Tibial artery (tissue), 4 donors: Measurements from ENCODE around the gene VSIG8.

Experiments
- DNase-seq, 2 donors: peaks; one replicate each; pipeline ENCODE4 v3.0.0-alpha.2; 2019
- H3K27ac ChIP-seq, 2 donors: fragments of 200-600 bp; sonication (generic) in 1 of 2; 1 replicate in 1 of 2; 2 replicates in 1 of 2; pipeline ENCODE4 v1.5.1; 2018 to 2019; ENCODE audit warnings: mild to moderate bottlenecking in 1 of 2
- H3K27me3 ChIP-seq, 2 donors: fragments of 200-600 bp; sonication (generic) in 1 of 2; one replicate each; pipeline versions ENCODE4 v1.5.1 to v1.6.0; 2016 to 2019
- H3K36me3 ChIP-seq, 3 donors: fragments of 200-600 bp; sonication (generic) in 2 of 3; one replicate each; pipeline ENCODE4 v1.5.1; 2016 to 2019; ENCODE audit warnings: mild to moderate bottlenecking in 2 of 3
- H3K4me1 ChIP-seq, 4 donors: fragments of 200-600 bp; sonication (generic) in 2 of 4; 1 replicate in 3 of 4; 2 replicates in 1 of 4; pipeline ENCODE4 v1.5.1; 2016 to 2019
- H3K4me3 ChIP-seq, 2 donors: fragments of 200-600 bp; sonication (generic) in 1 of 2; 1 replicate in 1 of 2; 2 replicates in 1 of 2; pipeline ENCODE4 v1.5.1; 2018 to 2019; ENCODE audit warnings: mild to moderate bottlenecking in 2 of 2
- H3K9me3 ChIP-seq, 3 donors: fragments of 200-600 bp; sonication (generic) in 1 of 3; one replicate each; pipeline ENCODE4 v1.5.1; 2016 to 2019
- intact Hi-C: fragments of 100-400 bp; cut with DNase I; formaldehyde crosslinking; loops from one replicate; pipeline ENCODE4 v1.15.0; 2023; ENCODE audit warnings: low total_unique reads
- TF ChIP-seq, protein P1 (sequence below), 2 experiments: fragments of 200-600 bp in 1 of 2; fragments of 450-650 bp in 1 of 2; IDR thresholded peaks; one replicate each; pipeline ENCODE4 v1.5.1; 2017 to 2019; ENCODE audit warnings: antibody characterized with exemption in 2 of 2, mild to moderate bottlenecking in 1 of 2, moderate library complexity in 1 of 2

The VSIG8 gene

DNA sequence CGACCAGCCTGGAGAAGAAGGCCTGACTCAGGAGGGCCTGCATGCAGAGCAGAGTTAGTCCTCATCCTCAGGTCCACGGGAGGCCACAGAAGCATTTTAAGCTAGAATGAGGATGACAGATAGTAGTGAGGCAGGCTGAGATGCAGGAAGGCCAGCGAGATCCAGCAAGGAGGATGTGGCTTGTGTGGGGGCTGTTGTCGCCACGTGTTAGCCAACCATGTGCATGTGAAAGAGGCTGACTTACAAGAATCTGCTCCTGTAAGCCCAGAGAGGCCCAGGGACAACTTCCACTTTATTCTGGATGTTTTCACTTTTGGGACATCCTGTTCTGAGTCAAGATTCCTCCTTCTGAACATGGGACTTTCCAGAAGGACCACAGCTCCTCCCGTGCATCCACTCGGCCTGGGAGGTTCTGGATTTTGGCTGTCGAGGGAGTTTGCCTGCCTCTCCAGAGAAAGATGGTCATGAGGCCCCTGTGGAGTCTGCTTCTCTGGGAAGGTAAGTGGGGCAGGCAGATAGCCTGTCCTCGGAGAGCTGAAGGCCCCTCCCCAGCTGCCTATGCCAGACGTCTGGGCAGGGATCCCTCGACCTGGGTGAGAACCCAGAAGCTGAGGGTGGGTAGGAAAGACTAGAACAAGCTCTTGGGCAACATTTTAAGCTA, 35.9 kb downstream of the VSIG8 start, which contains the start of gene SLAMF8:
Gene SLAMF8 (plus strand): TSS at position 433 of the 661 bp plus-strand sequence. CDS start 26 bp downstream, at position 459.
- TF ChIP-seq, protein P1, sequence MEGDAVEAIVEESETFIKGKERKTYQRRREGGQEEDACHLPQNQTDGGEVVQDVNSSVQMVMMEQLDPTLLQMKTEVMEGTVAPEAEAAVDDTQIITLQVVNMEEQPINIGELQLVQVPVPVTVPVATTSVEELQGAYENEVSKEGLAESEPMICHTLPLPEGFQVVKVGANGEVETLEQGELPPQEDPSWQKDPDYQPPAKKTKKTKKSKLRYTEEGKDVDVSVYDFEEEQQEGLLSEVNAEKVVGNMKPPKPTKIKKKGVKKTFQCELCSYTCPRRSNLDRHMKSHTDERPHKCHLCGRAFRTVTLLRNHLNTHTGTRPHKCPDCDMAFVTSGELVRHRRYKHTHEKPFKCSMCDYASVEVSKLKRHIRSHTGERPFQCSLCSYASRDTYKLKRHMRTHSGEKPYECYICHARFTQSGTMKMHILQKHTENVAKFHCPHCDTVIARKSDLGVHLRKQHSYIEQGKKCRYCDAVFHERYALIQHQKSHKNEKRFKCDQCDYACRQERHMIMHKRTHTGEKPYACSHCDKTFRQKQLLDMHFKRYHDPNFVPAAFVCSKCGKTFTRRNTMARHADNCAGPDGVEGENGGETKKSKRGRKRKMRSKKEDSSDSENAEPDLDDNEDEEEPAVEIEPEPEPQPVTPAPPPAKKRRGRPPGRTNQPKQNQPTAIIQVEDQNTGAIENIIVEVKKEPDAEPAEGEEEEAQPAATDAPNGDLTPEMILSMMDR (IDR thresholded peaks at IDR 0.05) = no peak
- peak; percentile 61 to 73 for DNase-seq
- intact Hi-C loops = no loop called here
- H3K27ac ChIP-seq = no peak within 1 kb of the TSS
- H3K4me3 ChIP-seq = no peak within 1 kb of the TSS
- no peaks in the 10 kb centered on the region for H3K9me3 ChIP-seq
- H3K36me3 ChIP-seq = no peaks in the 10 kb centered on the region
- peaks cover 0 to 11% of the 10 kb centered on the region in 2 donors for H3K27me3 ChIP-seq
- H3K4me1 ChIP-seq = no peaks in the 10 kb centered on the region

GRCh38 chr1:159825564-159825963, 36.9 kb downstream of the VSIG8 start:
- H3K4me1 ChIP-seq = no peaks in the 10 kb centered on the region
- no peak for DNase-seq
- no peaks in the 10 kb centered on the region for H3K36me3 ChIP-seq
- intact Hi-C loops = no loop called here
- TF ChIP-seq, protein P1 (IDR thresholded peaks at IDR 0.05) = no peak
- H3K27ac ChIP-seq = no peak overlapping the region
- H3K27me3 ChIP-seq = peaks cover 0 to 11% of the 10 kb centered on the region in 2 donors
- no peak overlapping the region for H3K4me3 ChIP-seq
- no peaks in the 10 kb centered on the region for H3K9me3 ChIP-seq

DNA sequence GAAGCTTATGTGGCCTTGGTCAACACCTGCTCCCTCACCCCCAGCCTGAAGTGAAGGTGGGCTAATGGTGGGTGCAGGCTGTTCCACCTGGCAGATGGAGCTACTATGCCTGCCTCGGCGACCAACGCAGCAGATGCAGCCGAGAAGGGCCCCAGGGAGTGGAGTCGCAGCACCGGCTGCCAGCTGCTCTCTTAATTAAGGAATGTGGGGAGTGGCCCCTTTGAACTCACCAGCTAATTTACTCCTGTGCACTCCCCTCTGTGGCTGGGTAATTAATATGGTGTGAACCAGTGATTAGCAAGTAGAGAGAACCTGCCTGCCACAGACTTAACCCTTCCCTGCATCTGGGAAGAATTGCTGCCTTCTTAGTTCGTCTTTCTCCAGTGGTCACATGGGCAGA, 39.1 kb downstream of the VSIG8 start:
- H3K9me3 ChIP-seq = no peaks in the 10 kb centered on the region
- intact Hi-C loops = no loop called here
- peaks cover 0 to 11% of the 10 kb centered on the region in 2 donors for H3K27me3 ChIP-seq
- TF ChIP-seq, protein P1 (IDR thresholded peaks at IDR 0.05) = no peak
- no peak for DNase-seq
- no peak overlapping the region for H3K4me3 ChIP-seq
- H3K27ac ChIP-seq = no peak overlapping the region
- H3K4me1 ChIP-seq = no peaks in the 10 kb centered on the region
- H3K36me3 ChIP-seq = no peaks in the 10 kb centered on the region

- no peak for DNase-seq
- intact Hi-C loops = no loop called here
- H3K36me3 ChIP-seq = no peaks in the 10 kb centered on the region
- H3K4me1 ChIP-seq = no peaks in the 10 kb centered on the region
- TF ChIP-seq, protein P1 (IDR thresholded peaks at IDR 0.05) = no peak
- H3K27me3 ChIP-seq = peaks cover 0 to 11% of the 10 kb centered on the region in 2 donors
- H3K4me3 ChIP-seq = no peak overlapping the region
- no peak overlapping the region for H3K27ac ChIP-seq
- H3K9me3 ChIP-seq = no peaks in the 10 kb centered on the region
These were observed 41.1 kb downstream of the VSIG8 start for GRCh38 chr1:159821171-159821867.

DNA sequence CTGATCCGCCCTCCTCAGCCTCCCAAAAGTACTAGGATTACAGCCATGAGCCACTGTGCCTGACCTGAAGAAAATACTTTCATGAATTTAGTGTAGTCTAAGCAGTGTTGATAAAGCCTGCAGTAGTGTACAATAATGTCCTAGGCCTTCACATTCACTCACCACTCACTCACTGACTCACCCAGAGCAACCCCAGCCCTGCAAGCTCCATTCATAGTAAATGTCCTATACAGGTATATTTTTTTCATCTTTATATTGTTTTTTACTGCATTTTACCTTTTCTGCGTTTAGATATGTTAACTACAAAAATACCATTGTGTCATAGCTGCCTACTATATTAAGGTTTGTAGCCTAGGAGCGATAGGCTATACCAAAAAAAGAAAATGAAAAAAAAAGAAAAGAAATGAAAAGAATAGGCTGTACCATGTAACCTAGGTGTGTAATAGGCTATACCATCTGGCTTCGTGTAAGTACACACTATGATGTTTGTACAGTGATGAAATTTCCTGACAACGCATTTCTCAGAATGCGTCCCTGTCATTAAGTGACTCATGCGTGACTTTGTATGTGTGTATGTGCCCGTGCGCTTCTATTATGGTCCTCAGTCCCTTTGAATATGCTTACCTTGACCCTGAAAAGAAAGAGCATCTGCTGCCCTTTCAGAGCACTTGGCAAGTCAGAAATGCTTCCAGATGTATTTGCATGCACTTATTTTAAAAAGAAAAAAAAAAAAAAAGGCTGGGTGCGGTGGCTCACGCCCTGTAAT, 45.0 kb downstream of the VSIG8 start:
- no peak overlapping the region for H3K4me3 ChIP-seq
- no peaks in the 10 kb centered on the region for H3K36me3 ChIP-seq
- H3K27ac ChIP-seq = no peak overlapping the region
- no peaks in the 10 kb centered on the region for H3K4me1 ChIP-seq
- intact Hi-C loops = no loop called here
- DNase-seq = no peak
- H3K27me3 ChIP-seq = no peaks in the 10 kb centered on the region
- no peaks in the 10 kb centered on the region for H3K9me3 ChIP-seq
- TF ChIP-seq, protein P1 (IDR thresholded peaks at IDR 0.05) = no peak
